SK-N-SH (cell line): ENCODE results near the gene ZNF521. TPM values are rescaled to one million over a fixed set of nuclear protein-coding genes. Genes with fewer than 3 reads are reported as not detected.

Experiments
- CTCF ChIA-PET: fragments of 300-600, 350-600 bp; formaldehyde crosslinking; extraction: SDS; loops from one replicate; lab custom pipeline; 2021; lab: Yijun Ruan, JAX
- POLR2A ChIA-PET: fragments of 350-600 bp; sonication (Branson Sonifier 250); formaldehyde crosslinking; extraction: SDS; loops from one replicate; lab custom pipeline; 2020; ENCODE audit warnings: antibody characterized with exemption, inconsistent platforms; lab: Yijun Ruan, JAX
- DNase-seq: peaks from one replicate; pipeline ENCODE4 v3.0.0; 2012
- H2AFZ ChIP-seq: fragments of 200-600 bp; sonication (generic); 2 replicates; pipeline ENCODE4 v1.8.1; 2016; ENCODE audit warnings: antibody characterized with exemption, mild to moderate bottlenecking, low read depth
- H3F3A ChIP-seq: fragments of 200-600 bp; sonication (generic); replicated peaks from 2 replicates; pipeline ENCODE3; 2016; ENCODE audit warnings: antibody characterized with exemption, mild to moderate bottlenecking; ENCODE audit not compliant: insufficient read depth
- H3K27ac ChIP-seq, 2 experiments: fragments of 200-500 bp in 1 of 2; fragments of 200-600 bp in 1 of 2; sonication (Bioruptor generic) in 1 of 2; sonication (generic), shearing (Covaris generic) in 1 of 2; 2 replicates each; pipeline versions ENCODE4 v1.5.1 to v1.6.1; 2014 to 2016; ENCODE audit warnings: low read depth in 2 of 2, inconsistent platforms in 1 of 2, low read length in 1 of 2, mild to moderate bottlenecking in 1 of 2, mixed read lengths in 1 of 2
- H3K27me3 ChIP-seq: fragments of 200-600 bp; sonication (generic), shearing (Covaris generic); 2 replicates; pipeline ENCODE4 v1.6.1; 2016; ENCODE audit warnings: mixed run types; ENCODE audit not compliant: insufficient read depth
- H3K36me3 ChIP-seq, 2 experiments: fragments of 200-500 bp in 1 of 2; fragments of 200-600 bp in 1 of 2; sonication (Bioruptor generic) in 1 of 2; sonication (generic) in 1 of 2; replicated peaks in 1 of 2; 2 replicates each; pipeline versions ENCODE3 to v1.5.1; 2014 to 2016; ENCODE audit warnings: low read length in 1 of 2, mild to moderate bottlenecking in 1 of 2; ENCODE audit not compliant: insufficient read depth in 2 of 2, control insufficient read depth in 1 of 2
- H3K4me1 ChIP-seq, 2 experiments: fragments of 200-500 bp in 1 of 2; fragments of 200-600 bp in 1 of 2; sonication (Bioruptor generic) in 1 of 2; sonication (generic), shearing (Covaris generic) in 1 of 2; 2 replicates each; pipeline versions ENCODE4 v1.5.1 to v1.6.1; 2014 to 2016; ENCODE audit warnings: low read depth in 1 of 2, low read length in 1 of 2, mixed run types in 1 of 2; ENCODE audit not compliant: insufficient read depth in 2 of 2, control insufficient read depth in 1 of 2
- H3K4me2 ChIP-seq: fragments of 200-600 bp; sonication (generic), shearing (Covaris generic); 2 replicates; pipeline ENCODE4 v1.6.1; 2017; ENCODE audit warnings: mixed run types
- H3K4me3 ChIP-seq, 2 experiments: fragments of 200-500 bp in 1 of 2; fragments of 200-600 bp in 1 of 2; sonication (Bioruptor generic) in 1 of 2; sonication (generic), shearing (Covaris generic) in 1 of 2; 2 replicates each; pipeline versions ENCODE4 v1.5.1 to v1.8.1; 2014 to 2016; ENCODE audit warnings: low read depth in 2 of 2, inconsistent platforms in 1 of 2, low read length in 1 of 2, mild to moderate bottlenecking in 1 of 2, mixed read lengths in 1 of 2, moderate library complexity in 1 of 2
- H3K79me2 ChIP-seq: fragments of 200-600 bp; sonication (generic); 2 replicates; pipeline ENCODE4 v1.8.1; 2017; ENCODE audit warnings: mild to moderate bottlenecking; ENCODE audit not compliant: insufficient read depth
- H3K9ac ChIP-seq: fragments of 200-600 bp; sonication (generic); 2 replicates; pipeline ENCODE4 v1.6.1; 2017; ENCODE audit warnings: mixed run types
- H3K9me2 ChIP-seq: fragments of 200-600 bp; sonication (generic); 2 replicates; pipeline ENCODE4 v1.6.1; 2017; ENCODE audit warnings: mixed run types
- H3K9me3 ChIP-seq: fragments of 200-600 bp; sonication (generic); 2 replicates; pipeline ENCODE4 v1.6.1; 2017; ENCODE audit warnings: mixed run types, mild to moderate bottlenecking, moderate library complexity
- H4K20me1 ChIP-seq: fragments of 200-600 bp; sonication (generic); 2 replicates; pipeline ENCODE4 v1.6.1; 2017; ENCODE audit warnings: mild to moderate bottlenecking, mixed run types; ENCODE audit not compliant: insufficient read depth
- CHD2 ChIP-seq: fragments of 150-350 bp; IDR thresholded peaks from 2 replicates; pipeline ENCODE4 v1.6.1; 2018; ENCODE audit warnings: low read length; ENCODE audit not compliant: partially characterized antibody
- ELF1 ChIP-seq: IDR thresholded peaks from 2 replicates; pipeline ENCODE4 v1.4.0; 2012
- EP300 ChIP-seq, 2 experiments: IDR thresholded peaks; 2 replicates each; pipeline versions ENCODE4 v1.4.0 to v1.6.1; 2012; ENCODE audit warnings: borderline replicate concordance in 1 of 2, low read depth in 1 of 2, low read length in 1 of 2
- EZH2phosphoT487 ChIP-seq: fragments of 200-600 bp; sonication (generic); IDR thresholded peaks from 2 replicates; pipeline ENCODE4 v1.6.1; 2017; ENCODE audit warnings: low read depth, mixed run types, mild to moderate bottlenecking, antibody characterized with exemption, moderate library complexity, borderline replicate concordance
- FOSL2 ChIP-seq: IDR thresholded peaks from 2 replicates; pipeline ENCODE4 v1.4.0; 2012; ENCODE audit warnings: low read depth, mild to moderate bottlenecking, moderate library complexity, borderline replicate concordance
- GATA2 ChIP-seq: sonication (generic); formaldehyde crosslinking; IDR thresholded peaks from 2 replicates; pipeline ENCODE4 v1.5.0; 2020; ENCODE audit warnings: mild to moderate bottlenecking, missing genetic modification reagents
- JUND ChIP-seq: IDR thresholded peaks from 2 replicates; pipeline ENCODE4 v1.4.0; 2012
- MEF2A ChIP-seq: IDR thresholded peaks from 2 replicates; pipeline ENCODE4 v1.4.0; 2012; ENCODE audit warnings: low read depth, borderline replicate concordance
- POLR2AphosphoS5 ChIP-seq: IDR thresholded peaks from 2 replicates; pipeline ENCODE4 v1.6.1; 2012; ENCODE audit warnings: low read depth, low read length
- RAD21 ChIP-seq: IDR thresholded peaks from 2 replicates; pipeline ENCODE4 v1.6.1; 2012; ENCODE audit warnings: mild to moderate bottlenecking, low read length
- RCOR1 ChIP-seq: fragments of 150-350 bp; IDR thresholded peaks from 2 replicates; pipeline ENCODE4 v1.6.1; 2017; ENCODE audit warnings: antibody characterized with exemption, low read length
- RXRA ChIP-seq: IDR thresholded peaks from 2 replicates; pipeline ENCODE4 v1.4.0; 2012; ENCODE audit warnings: low read depth, mild to moderate bottlenecking, borderline replicate concordance
- SMC3 ChIP-seq: IDR thresholded peaks from 2 replicates; pipeline ENCODE4 v1.6.1; 2012; ENCODE audit warnings: low read depth, low read length, improper control_type of control experiment
- TAF1 ChIP-seq: IDR thresholded peaks from 2 replicates; pipeline ENCODE4 v1.6.1; 2012; ENCODE audit warnings: low read depth, mild to moderate bottlenecking, low read length, moderate library complexity, borderline replicate concordance
- TCF12 ChIP-seq: IDR thresholded peaks from 2 replicates; pipeline ENCODE4 v1.4.0; 2012
- TEAD4 ChIP-seq: IDR thresholded peaks from 2 replicates; pipeline ENCODE4 v1.4.0; 2012; ENCODE audit warnings: mild to moderate bottlenecking, borderline replicate concordance; ENCODE audit not compliant: insufficient read depth
- YY1 ChIP-seq: IDR thresholded peaks from 2 replicates; pipeline ENCODE4 v1.4.0; 2012; ENCODE audit warnings: low read depth, mild to moderate bottlenecking
- WGBS: methylation state at CpG from one replicate; pipeline ENCODE4 v1.1.6; 2017; ENCODE audit warnings: low lambda C conversion rate; 5-methylcytosine and 5-hydroxymethylcytosine counted together
- polyA plus RNA-seq, 3 experiments: library from polyadenylated mRNA; depleted of rRNA; stranded (reverse); fragments of >200 nt; gene quantifications; 2 replicates each; pipeline ENCODE4 v1.2.3, GENCODE V29; 2012
- TF ChIP-seq, protein P1 (sequence below): IDR thresholded peaks from 2 replicates; pipeline ENCODE4; 2012
- TF ChIP-seq, protein P2 (sequence below): fragments of 200-600 bp; sonication (generic); IDR thresholded peaks from 2 replicates; pipeline ENCODE4 v1.6.1; 2017; ENCODE audit warnings: antibody characterized with exemption, mild to moderate bottlenecking, moderate library complexity
- TF ChIP-seq, protein P3 (sequence below): fragments of 150-350 bp; IDR thresholded peaks from 2 replicates; pipeline ENCODE4 v1.6.1; 2016; ENCODE audit warnings: mild to moderate bottlenecking, low read depth, low read length
- TF ChIP-seq, protein P4 (sequence below): IDR thresholded peaks from 2 replicates; pipeline ENCODE4 v1.6.1; 2012; ENCODE audit warnings: mild to moderate bottlenecking, low read depth, low read length, moderate library complexity

Gene ZNF521
- polyA plus RNA-seq, 1 of the 3 experiments (the other 2 are of a cell fraction) = 14.1 TPM

DNA sequence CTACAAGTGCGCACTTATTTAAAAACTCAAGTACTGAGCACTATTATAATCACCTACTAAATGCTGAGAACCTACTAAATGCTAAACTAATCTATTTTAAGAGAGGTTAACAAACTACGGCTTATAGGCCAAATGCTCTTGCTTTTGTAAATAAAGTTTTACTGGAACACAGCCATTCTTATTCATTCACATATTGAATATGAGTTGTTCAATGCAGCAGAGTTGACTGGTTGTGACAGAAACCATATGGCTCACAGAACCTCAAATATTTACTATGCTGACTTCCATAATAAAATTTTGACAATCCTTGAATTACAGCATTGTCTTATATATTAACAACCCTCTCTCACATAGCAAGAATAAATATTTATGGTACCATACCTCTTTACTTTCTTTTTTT lies 103.2 kb downstream of the ZNF521 start:
- H3K27ac ChIP-seq = no peak overlapping the region
- H3K36me3 ChIP-seq = no peaks in the 10 kb centered on the region
- H3K79me2 ChIP-seq = no peaks in the 10 kb centered on the region
- H3K9ac ChIP-seq = no peak overlapping the region
- peaks cover 19 to 23% of the 10 kb centered on the region in 2 experiments; a peak in 3 of 4 replicates for H3K4me1 ChIP-seq
- H3K27me3 ChIP-seq = no peaks in the 10 kb centered on the region
- H3K4me2 ChIP-seq = no peak overlapping the region
- ChIA-PET CTCF (no interaction called here), POLR2A (no interaction called here)
- H3K9me3 ChIP-seq = no peaks in the 10 kb centered on the region
- DNase-seq = no peak
- WGBS = 87% methylated on average over 2 of the region's 2 CpGs
- no peaks in the 10 kb centered on the region for H3K9me2 ChIP-seq
- H4K20me1 ChIP-seq = no peaks in the 10 kb centered on the region
- peaks cover 18% of the 10 kb centered on the region for H3F3A ChIP-seq
- no peak overlapping the region for H2AFZ ChIP-seq
- TF ChIP-seq GATA2 (CRISPR knock-in tag) (no peak), EP300 (IDR thresholded peaks at IDR 0.05; ENCODE audit: borderline replicate concordance in 1 of 2, low read depth in 1 of 2, low read length in 1 of 2) (0 out of 4 replicates have a peak, but pooled peaks of 1 of the 2 experiments have one; percentile 11), FOSL2 (no peak), TCF12 (peak; percentile 84)
- TF ChIP-seq, protein P1, sequence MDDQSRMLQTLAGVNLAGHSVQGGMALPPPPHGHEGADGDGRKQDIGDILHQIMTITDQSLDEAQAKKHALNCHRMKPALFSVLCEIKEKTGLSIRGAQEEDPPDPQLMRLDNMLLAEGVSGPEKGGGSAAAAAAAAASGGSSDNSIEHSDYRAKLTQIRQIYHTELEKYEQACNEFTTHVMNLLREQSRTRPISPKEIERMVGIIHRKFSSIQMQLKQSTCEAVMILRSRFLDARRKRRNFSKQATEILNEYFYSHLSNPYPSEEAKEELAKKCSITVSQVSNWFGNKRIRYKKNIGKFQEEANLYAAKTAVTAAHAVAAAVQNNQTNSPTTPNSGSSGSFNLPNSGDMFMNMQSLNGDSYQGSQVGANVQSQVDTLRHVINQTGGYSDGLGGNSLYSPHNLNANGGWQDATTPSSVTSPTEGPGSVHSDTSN = peak; percentile 65
- no peak overlapping the region for H3K4me3 ChIP-seq

DNA sequence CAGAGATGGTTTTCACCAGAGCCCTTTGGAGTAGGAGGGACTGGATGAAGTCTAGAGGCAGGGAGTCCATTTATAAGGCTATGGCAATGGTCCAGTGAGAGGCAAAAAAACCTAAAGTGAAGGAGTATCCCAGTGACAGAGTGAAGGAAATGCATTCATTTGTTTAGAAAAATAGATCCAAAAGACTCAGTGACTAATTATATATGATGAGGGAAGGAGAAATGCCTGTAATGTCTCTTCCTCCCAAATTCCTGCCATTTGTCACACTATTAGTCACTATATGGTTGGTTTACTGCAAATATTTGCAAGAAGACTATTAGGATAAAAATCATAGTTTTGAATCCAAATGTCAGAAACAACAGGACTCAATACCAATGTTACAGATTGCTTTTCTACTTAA lies 104.2 kb downstream of the ZNF521 start:
- H3F3A ChIP-seq = peaks cover 14% of the 10 kb centered on the region
- no peak overlapping the region for H3K4me3 ChIP-seq
- H4K20me1 ChIP-seq = no peaks in the 10 kb centered on the region
- H3K27me3 ChIP-seq = no peaks in the 10 kb centered on the region
- CTCF ChIA-PET = no interaction called here
- POLR2A ChIA-PET = no interaction called here
- no peaks in the 10 kb centered on the region for H3K79me2 ChIP-seq
- no peak overlapping the region for H3K4me2 ChIP-seq
- no peaks in the 10 kb centered on the region for H3K36me3 ChIP-seq
- H3K9me3 ChIP-seq = no peaks in the 10 kb centered on the region
- no peak overlapping the region for H2AFZ ChIP-seq
- no peak for DNase-seq
- no peaks in the 10 kb centered on the region for H3K9me2 ChIP-seq
- no peak overlapping the region for H3K9ac ChIP-seq
- peaks cover 17 to 23% of the 10 kb centered on the region in 2 experiments; a peak in 3 of 4 replicates for H3K4me1 ChIP-seq
- peak overlapping the region in 1 of 2 experiments; percentile 48; a peak in 2 of 4 replicates for H3K27ac ChIP-seq
- no peak for TF ChIP-seq TAF1
- TF ChIP-seq, protein P2, sequence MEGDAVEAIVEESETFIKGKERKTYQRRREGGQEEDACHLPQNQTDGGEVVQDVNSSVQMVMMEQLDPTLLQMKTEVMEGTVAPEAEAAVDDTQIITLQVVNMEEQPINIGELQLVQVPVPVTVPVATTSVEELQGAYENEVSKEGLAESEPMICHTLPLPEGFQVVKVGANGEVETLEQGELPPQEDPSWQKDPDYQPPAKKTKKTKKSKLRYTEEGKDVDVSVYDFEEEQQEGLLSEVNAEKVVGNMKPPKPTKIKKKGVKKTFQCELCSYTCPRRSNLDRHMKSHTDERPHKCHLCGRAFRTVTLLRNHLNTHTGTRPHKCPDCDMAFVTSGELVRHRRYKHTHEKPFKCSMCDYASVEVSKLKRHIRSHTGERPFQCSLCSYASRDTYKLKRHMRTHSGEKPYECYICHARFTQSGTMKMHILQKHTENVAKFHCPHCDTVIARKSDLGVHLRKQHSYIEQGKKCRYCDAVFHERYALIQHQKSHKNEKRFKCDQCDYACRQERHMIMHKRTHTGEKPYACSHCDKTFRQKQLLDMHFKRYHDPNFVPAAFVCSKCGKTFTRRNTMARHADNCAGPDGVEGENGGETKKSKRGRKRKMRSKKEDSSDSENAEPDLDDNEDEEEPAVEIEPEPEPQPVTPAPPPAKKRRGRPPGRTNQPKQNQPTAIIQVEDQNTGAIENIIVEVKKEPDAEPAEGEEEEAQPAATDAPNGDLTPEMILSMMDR = no peak
- TF ChIP-seq MEF2A = no peak
- TF ChIP-seq TEAD4 = peak; percentile 56; the same call in 1 of the 2 replicates
- TF ChIP-seq, protein P3, sequence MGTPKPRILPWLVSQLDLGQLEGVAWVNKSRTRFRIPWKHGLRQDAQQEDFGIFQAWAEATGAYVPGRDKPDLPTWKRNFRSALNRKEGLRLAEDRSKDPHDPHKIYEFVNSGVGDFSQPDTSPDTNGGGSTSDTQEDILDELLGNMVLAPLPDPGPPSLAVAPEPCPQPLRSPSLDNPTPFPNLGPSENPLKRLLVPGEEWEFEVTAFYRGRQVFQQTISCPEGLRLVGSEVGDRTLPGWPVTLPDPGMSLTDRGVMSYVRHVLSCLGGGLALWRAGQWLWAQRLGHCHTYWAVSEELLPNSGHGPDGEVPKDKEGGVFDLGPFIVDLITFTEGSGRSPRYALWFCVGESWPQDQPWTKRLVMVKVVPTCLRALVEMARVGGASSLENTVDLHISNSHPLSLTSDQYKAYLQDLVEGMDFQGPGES = no peak
- no peak for TF ChIP-seq GATA2 (CRISPR knock-in tag)
- peak; percentile 68 for TF ChIP-seq JUND
- TF ChIP-seq TCF12 = peak; percentile 74
- no peak for TF ChIP-seq POLR2AphosphoS5
- TF ChIP-seq RXRA = no peak
- no peak for TF ChIP-seq RAD21
- no peak for TF ChIP-seq ELF1
- TF ChIP-seq, protein P4, sequence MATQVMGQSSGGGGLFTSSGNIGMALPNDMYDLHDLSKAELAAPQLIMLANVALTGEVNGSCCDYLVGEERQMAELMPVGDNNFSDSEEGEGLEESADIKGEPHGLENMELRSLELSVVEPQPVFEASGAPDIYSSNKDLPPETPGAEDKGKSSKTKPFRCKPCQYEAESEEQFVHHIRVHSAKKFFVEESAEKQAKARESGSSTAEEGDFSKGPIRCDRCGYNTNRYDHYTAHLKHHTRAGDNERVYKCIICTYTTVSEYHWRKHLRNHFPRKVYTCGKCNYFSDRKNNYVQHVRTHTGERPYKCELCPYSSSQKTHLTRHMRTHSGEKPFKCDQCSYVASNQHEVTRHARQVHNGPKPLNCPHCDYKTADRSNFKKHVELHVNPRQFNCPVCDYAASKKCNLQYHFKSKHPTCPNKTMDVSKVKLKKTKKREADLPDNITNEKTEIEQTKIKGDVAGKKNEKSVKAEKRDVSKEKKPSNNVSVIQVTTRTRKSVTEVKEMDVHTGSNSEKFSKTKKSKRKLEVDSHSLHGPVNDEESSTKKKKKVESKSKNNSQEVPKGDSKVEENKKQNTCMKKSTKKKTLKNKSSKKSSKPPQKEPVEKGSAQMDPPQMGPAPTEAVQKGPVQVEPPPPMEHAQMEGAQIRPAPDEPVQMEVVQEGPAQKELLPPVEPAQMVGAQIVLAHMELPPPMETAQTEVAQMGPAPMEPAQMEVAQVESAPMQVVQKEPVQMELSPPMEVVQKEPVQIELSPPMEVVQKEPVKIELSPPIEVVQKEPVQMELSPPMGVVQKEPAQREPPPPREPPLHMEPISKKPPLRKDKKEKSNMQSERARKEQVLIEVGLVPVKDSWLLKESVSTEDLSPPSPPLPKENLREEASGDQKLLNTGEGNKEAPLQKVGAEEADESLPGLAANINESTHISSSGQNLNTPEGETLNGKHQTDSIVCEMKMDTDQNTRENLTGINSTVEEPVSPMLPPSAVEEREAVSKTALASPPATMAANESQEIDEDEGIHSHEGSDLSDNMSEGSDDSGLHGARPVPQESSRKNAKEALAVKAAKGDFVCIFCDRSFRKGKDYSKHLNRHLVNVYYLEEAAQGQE = no peak
- TF ChIP-seq CHD2 = no peak
- no peak for TF ChIP-seq RCOR1
- no peak for TF ChIP-seq YY1
- no peak for TF ChIP-seq EZH2phosphoT487
- TF ChIP-seq EP300 (IDR thresholded peaks at IDR 0.05; ENCODE audit: borderline replicate concordance in 1 of 2, low read depth in 1 of 2, low read length in 1 of 2) = peak in 1 of 2 experiments; percentile 61; a peak in 2 of 4 replicates
- no peak for TF ChIP-seq SMC3
